A549 (cell line): Measurements from ENCODE around the gene TCN2. TPM values are rescaled to one million over a fixed set of nuclear protein-coding genes. Genes with fewer than 3 reads are reported as not detected.

Experiments used
- ATAC-seq, 2 experiments: fragments of 200-7000 bp in 1 of 2; fragments of >200 bp in 1 of 2; cut with Nextera tagmentation in 1 of 2; cut with Tn5 transposase in 1 of 2; 3 replicates each; pipeline versions ENCODE4 v1.8.0 to v1.9.1; 2018 to 2020; ENCODE audit warnings: mild to moderate bottlenecking in 1 of 2, moderate library complexity in 1 of 2
- CTCF ChIA-PET: fragments of 300-600 bp; sonication (Branson Sonifier 250); formaldehyde crosslinking; extraction: SDS; loops from one replicate; lab custom pipeline; 2021; ENCODE audit warnings: antibody characterized with exemption, inconsistent platforms; lab: Yijun Ruan, JAX
- POLR2A ChIA-PET: fragments of 350-600 bp; formaldehyde crosslinking; extraction: SDS; loops from one replicate; lab custom pipeline; 2021; ENCODE audit warnings: antibody characterized with exemption, inconsistent platforms; lab: Yijun Ruan, JAX
- DNase-seq, 2 experiments: peaks; one replicate each; pipeline versions ENCODE4 v3.0.0 to v3.0.0-alpha.2; 2011 to 2016; ENCODE audit warnings: low read depth in 1 of 2, low spot score in 1 of 2
- FAIRE-seq: peaks from 2 replicates; lab custom pipeline; 2011; peaks lifted over from hg19 to GRCh38; lab: Jason Lieb, UNC
- H3K27ac ChIP-seq, 2 experiments: fragments of >200 bp; sonication (Bioruptor Twin); formaldehyde crosslinking; 3 replicates each; pipeline ENCODE4 v1.5.1; 2016 to 2017
- H3K4me1 ChIP-seq: fragments of >200 bp; sonication (Bioruptor Twin); formaldehyde crosslinking; 3 replicates; pipeline ENCODE4 v1.6.1; 2016
- H3K4me2 ChIP-seq: fragments of >200 bp; sonication (Bioruptor Twin); formaldehyde crosslinking; 3 replicates; pipeline ENCODE4 v1.6.1; 2016
- H3K4me3 ChIP-seq: fragments of >200 bp; sonication (Bioruptor Twin); formaldehyde crosslinking; 3 replicates; pipeline ENCODE4 v1.5.1; 2016
- H3K9me3 ChIP-seq: fragments of >200 bp; sonication (Bioruptor Twin); formaldehyde crosslinking; 3 replicates; pipeline ENCODE4 v1.6.1; 2016
- GATA3 ChIP-seq: IDR thresholded peaks from 2 replicates; pipeline ENCODE4 v1.6.1; 2012; ENCODE audit warnings: borderline replicate concordance
- HEYL ChIP-seq: fragments of 250-450 bp; sonication (Bioruptor Pico); IDR thresholded peaks from 2 replicates; pipeline ENCODE4 v1.8.0; 2021; ENCODE audit warnings: mild to moderate bottlenecking, moderate library complexity
- HOXB13 ChIP-seq: fragments of 250-450 bp; sonication (Bioruptor Pico); IDR thresholded peaks from 2 replicates; pipeline ENCODE4 v1.5.0; 2020; ENCODE audit warnings: low read depth, mild to moderate bottlenecking, moderate library complexity
- HOXB5 ChIP-seq: fragments of 250-450 bp; sonication (Bioruptor Pico); IDR thresholded peaks from 2 replicates; pipeline ENCODE4 v1.5.0; 2020; ENCODE audit warnings: mild to moderate bottlenecking, moderate library complexity
- MYC ChIP-seq: IDR thresholded peaks from 2 replicates; pipeline ENCODE4 v1.6.1; 2012; ENCODE audit warnings: mild to moderate bottlenecking, inconsistent platforms, low read length, improper control_type of control experiment, borderline replicate concordance
- NPAS2 ChIP-seq: fragments of 250-450 bp; sonication (Bioruptor Pico); IDR thresholded peaks from 2 replicates; pipeline ENCODE4 v1.8.0; 2022; ENCODE audit warnings: mild to moderate bottlenecking, moderate library complexity, borderline replicate concordance
- RCOR1 ChIP-seq: fragments of 150-350 bp; IDR thresholded peaks from 2 replicates; pipeline ENCODE4 v1.6.1; 2014; ENCODE audit warnings: antibody characterized with exemption, low read length, low read depth
- TFCP2L1 ChIP-seq: fragments of 250-450 bp; sonication (Bioruptor Pico); IDR thresholded peaks from 2 replicates; pipeline ENCODE4 v1.5.0; 2021; ENCODE audit warnings: mild to moderate bottlenecking
- ZNF302 ChIP-seq: fragments of 250-450 bp; sonication (Bioruptor Pico); IDR thresholded peaks from 2 replicates; pipeline ENCODE4 v1.9.0; 2021; ENCODE audit warnings: inconsistent platforms, mild to moderate bottlenecking, moderate library complexity
- ZSCAN20 ChIP-seq: fragments of 250-450 bp; sonication (Bioruptor Pico); IDR thresholded peaks from 2 replicates; pipeline ENCODE4 v1.8.0; 2022; ENCODE audit warnings: mild to moderate bottlenecking, moderate library complexity
- WGBS: methylation state at CpG from one replicate; pipeline ENCODE4 v1.1.6; 2017; ENCODE audit errors: missing lambda C conversion rate; 5-methylcytosine and 5-hydroxymethylcytosine counted together
- polyA plus RNA-seq, 4 experiments: library from polyadenylated mRNA; depleted of rRNA in 3 of 4; stranded (reverse); fragments of >200 nt; fragmentation: RNase III in 1 of 4; extraction: RNeasy Plus Mini Kit Qiagen cat#74134 plus additional on column Dnase treatment in 1 of 4; gene quantifications; 2 replicates in 3 of 4; 3 replicates in 1 of 4; pipeline ENCODE4 v1.2.3, GENCODE V29; 2011 to 2017
- TF ChIP-seq, protein P1 (sequence below): fragments of 250-450 bp; sonication (Bioruptor Pico); IDR thresholded peaks from 2 replicates; pipeline ENCODE4 v1.5.0; 2021; ENCODE audit warnings: mild to moderate bottlenecking, moderate library complexity, borderline replicate concordance
- TF ChIP-seq, protein P2 (sequence below): IDR thresholded peaks from 2 replicates; pipeline ENCODE4 v1.6.1; 2012
- TF ChIP-seq, protein P3 (sequence below): IDR thresholded peaks from 2 replicates; pipeline ENCODE4 v1.6.1; 2012; ENCODE audit warnings: low read depth, borderline replicate concordance

TCN2 gene
- polyA plus RNA-seq, 2 of the 4 experiments (the other 2 are of a cell fraction), result 3.9 to 4.3 TPM

DNA sequence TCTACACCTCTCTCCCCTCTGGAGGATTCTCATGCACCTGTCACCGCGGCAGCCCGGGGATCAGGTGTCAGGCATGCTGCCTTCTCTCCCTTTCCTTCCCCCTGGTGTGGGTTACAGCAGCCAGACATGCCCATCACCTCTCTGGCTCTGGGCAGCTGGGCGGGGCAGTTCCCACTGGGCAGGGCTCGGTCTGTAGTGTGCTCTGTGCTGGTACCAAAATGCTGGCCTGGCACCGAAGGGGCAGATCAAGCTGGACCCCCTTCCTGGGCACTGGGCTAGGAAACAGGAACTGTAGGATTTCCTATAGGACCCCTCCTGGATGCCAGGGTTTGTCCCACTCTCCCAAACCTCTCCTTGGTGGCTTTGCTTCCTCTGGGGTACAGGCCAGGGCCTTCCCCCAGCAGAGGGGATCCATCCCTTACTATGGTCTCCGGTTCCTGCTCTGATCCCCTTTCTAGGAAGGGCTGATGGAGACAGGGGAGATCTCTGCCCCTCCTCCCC lies 33.3 kb upstream of the TCN2 start:
- DNase-seq (no peak), FAIRE-seq (no peak), ATAC-seq (peak; percentile 69 to 79)
- TF ChIP-seq MYC (no peak), HOXB5 (no peak)
- TF ChIP-seq, protein P1, sequence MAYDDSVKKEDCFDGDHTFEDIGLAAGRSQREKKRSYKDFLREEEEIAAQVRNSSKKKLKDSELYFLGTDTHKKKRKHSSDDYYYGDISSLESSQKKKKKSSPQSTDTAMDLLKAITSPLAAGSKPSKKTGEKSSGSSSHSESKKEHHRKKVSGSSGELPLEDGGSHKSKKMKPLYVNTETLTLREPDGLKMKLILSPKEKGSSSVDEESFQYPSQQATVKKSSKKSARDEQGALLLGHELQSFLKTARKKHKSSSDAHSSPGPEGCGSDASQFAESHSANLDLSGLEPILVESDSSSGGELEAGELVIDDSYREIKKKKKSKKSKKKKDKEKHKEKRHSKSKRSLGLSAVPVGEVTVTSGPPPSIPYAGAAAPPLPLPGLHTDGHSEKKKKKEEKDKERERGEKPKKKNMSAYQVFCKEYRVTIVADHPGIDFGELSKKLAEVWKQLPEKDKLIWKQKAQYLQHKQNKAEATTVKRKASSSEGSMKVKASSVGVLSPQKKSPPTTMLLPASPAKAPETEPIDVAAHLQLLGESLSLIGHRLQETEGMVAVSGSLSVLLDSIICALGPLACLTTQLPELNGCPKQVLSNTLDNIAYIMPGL (CRISPR knock-in tag), result no peak
- POLR2A ChIA-PET, result interaction anchor here (1.5 kb wide), 1 partner anchor 12 kb away, joined by 4 read pairs; no protein-coding TSS in a partner anchor
- CTCF ChIA-PET, result interaction anchor here (1.3 kb wide), 1 partner anchor 129 kb away, joined by 3 read pairs; no protein-coding TSS in a partner anchor
- H3K4me2 ChIP-seq, result peak overlapping the region; percentile 99
- H3K4me3 ChIP-seq, result peak overlapping the region; percentile 56
- peaks cover 38% of the 10 kb centered on the region for H3K4me1 ChIP-seq
- no peaks in the 10 kb centered on the region for H3K9me3 ChIP-seq
- peak overlapping the region; percentile 98 for H3K27ac ChIP-seq
- WGBS, result 6% methylated on average over 2 of the region's 7 CpGs

DNA sequence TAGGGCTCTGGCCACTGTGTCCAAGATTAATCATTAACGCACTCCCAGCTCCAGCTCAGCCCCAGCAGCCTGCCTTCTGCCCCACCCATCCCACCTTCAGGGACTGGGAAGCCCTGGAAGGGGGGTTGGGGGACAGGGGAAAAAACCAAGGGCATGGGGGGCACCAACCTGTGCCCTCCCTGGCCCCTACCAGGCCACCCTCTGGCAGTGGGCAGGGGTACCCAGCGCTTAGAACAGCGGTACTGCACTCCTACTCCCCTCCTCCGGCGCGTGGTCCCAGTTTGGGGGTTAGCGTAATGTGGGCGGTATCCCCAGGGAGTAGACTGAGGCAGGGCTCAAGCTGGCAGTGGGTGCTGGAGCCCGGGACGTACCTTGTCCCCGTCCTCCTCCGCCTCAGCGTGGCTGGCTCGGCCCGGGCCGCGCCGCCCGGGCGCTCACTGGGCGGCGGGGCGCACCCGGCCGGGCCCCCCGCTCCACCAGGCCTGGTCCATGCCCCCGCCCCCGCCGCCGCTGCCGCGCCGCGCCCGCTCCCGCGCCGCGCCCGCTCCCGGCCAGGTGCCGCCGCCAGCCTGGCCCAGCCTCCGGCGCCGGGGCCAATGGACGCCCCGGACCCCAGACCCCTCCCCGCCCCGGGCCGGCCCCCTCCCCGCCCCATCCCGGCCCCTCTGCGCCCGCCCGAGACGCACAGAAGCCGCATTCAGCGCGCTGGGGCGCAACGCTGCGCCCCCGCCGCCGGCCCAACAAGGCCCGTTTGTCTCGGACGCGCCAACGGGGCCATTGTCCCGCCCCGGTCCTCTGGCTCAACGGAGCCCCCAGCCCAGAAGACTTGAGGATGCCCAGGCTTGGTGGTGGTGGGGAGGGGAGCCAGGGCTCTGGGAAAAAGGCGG lies 32.6 kb upstream of the TCN2 start, which contains the start of gene GAL3ST1:
GAL3ST1 (minus strand) TSS at position 571 of the 887 bp plus-strand sequence. CDS start 17,273 bp downstream, outside the sequence.
- peak; percentile 58 to 66 for DNase-seq
- H3K27ac ChIP-seq, result peak within 1 kb of the TSS; percentile 98
- TF ChIP-seq HEYL (CRISPR knock-in tag) (no peak), ZNF302 (no peak), HOXB5 (no peak), TFCP2L1 (CRISPR knock-in tag) (no peak), HOXB13 (CRISPR knock-in tag) (no peak), ZSCAN20 (CRISPR knock-in tag) (no peak)
- TF ChIP-seq, protein P2, sequence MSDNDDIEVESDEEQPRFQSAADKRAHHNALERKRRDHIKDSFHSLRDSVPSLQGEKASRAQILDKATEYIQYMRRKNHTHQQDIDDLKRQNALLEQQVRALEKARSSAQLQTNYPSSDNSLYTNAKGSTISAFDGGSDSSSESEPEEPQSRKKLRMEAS, result no peak; the same call in 1 of the 2 replicates
- TF ChIP-seq, protein P3, sequence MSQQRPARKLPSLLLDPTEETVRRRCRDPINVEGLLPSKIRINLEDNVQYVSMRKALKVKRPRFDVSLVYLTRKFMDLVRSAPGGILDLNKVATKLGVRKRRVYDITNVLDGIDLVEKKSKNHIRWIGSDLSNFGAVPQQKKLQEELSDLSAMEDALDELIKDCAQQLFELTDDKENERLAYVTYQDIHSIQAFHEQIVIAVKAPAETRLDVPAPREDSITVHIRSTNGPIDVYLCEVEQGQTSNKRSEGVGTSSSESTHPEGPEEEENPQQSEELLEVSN, result no peak
- TF ChIP-seq, all 56 proteins: peak for 0
- Histone ChIP-seq H3K4me2 (peak within 1 kb of the TSS; percentile 99), H3K4me3 (peak within 1 kb of the TSS; percentile 56), H3K4me1 (peaks cover 38% of the 10 kb centered on the region), H3K9me3 (no peaks in the 10 kb centered on the region)
- FAIRE-seq (no peak), ATAC-seq (peak; percentile 62 to 79)
- POLR2A ChIA-PET, result interaction anchor here (1.5 kb wide), 1 partner anchor 11 kb away, joined by 4 read pairs; no protein-coding TSS in a partner anchor
- CTCF ChIA-PET, result no interaction called here
- WGBS, result 10% methylated on average over 17 of the region's 75 CpGs

DNA sequence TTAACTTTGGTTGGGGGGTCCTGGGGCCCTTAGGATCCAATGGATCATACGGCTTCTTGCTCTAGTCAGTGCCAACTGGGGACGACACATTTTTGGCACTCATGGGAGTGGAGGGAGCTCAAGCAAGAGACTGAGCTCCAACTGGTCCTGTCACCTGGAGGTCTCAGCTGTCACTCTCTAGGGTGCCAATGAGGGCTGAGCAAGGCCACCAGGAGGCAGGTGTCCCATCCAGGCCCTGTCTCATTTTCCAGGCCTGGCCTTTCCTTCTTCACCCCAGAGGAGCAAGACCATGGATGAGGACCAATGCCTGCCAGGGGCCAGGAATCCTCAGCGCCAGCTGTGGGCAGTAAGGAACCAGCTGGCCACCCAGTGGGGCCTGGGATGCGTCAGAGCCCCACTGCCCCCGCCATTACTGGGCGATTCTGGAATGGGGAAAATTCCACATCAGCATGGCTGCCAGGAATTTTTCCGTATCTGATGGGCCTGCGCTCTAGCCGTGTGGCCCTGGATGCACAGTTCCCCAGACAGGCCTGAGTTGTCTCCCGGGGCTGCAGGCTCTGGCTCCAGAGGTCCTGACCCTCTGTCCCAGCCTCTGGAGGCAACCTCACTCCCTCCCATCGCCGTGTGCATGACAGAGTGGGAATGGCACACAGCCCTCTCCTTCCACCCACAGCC lies 31.8 kb upstream of the TCN2 start:
- peaks cover 38% of the 10 kb centered on the region for H3K4me1 ChIP-seq
- TF ChIP-seq RCOR1 (no peak), GATA3 (no peak), NPAS2 (CRISPR knock-in tag) (no peak)
- TF ChIP-seq, protein P1 (CRISPR knock-in tag), result no peak
- 50% methylated on average over 2 of the region's 12 CpGs for WGBS
- DNase-seq, result no peak
- ChIA-PET POLR2A (interaction anchor here (0.6 kb wide), 1 partner anchor 54 kb away, joined by 5 read pairs; no protein-coding TSS in a partner anchor), CTCF (interaction anchor here (0.6 kb wide), 1 partner anchor 16 kb away, joined by 4 read pairs; no protein-coding TSS in a partner anchor)
- peak overlapping the region; percentile 99 for H3K4me2 ChIP-seq
- no peaks in the 10 kb centered on the region for H3K9me3 ChIP-seq
- peak overlapping the region; percentile 98; a peak in 5 of 6 replicates for H3K27ac ChIP-seq
- peak overlapping the region; percentile 56; the same call in 1 of the 3 replicates for H3K4me3 ChIP-seq
- no peak for FAIRE-seq
- peak in 1 of 2 experiments; percentile 2; a peak in 2 of 6 replicates for ATAC-seq
